IMR-90 (cell line): Measurements from ENCODE around the gene SPATS2L.

Source experiments
- CTCF ChIP-seq: conservative IDR thresholded peaks from 2 replicates; pipeline ENCODE4 v1.5.1; 2012; ENCODE audit warnings: mild to moderate bottlenecking, low read depth, low read length, improper control_type of control experiment
- SMC3 ChIP-seq: fragments of 150-350 bp; IDR thresholded peaks from 2 replicates; pipeline ENCODE4 v1.6.1; 2016; ENCODE audit warnings: low read depth, mild to moderate bottlenecking, antibody characterized with exemption, low read length, moderate library complexity

GRCh38 chr2:200308546-200309295 lies 2.2 kb downstream of the SPATS2L start:
- peak; percentile 26; the same call in 1 of the 2 replicates for TF ChIP-seq CTCF
- TF ChIP-seq SMC3, result no peak
